ENCODE data around the gene TRNP1. TPM values are rescaled to one million over a fixed set of nuclear protein-coding genes. Genes with fewer than 3 reads are reported as not detected.

The TRNP1 gene
- total RNA-seq, 6 experiments from 2014 or later, result 2.0 to 24.8 (median 6.7) TPM

- peaks cover 0 to 34% (median 15%) of the 10 kb centered on the region in 4 donors for H3K4me1 ChIP-seq
- no peaks in the 10 kb centered on the region for H3K27me3 ChIP-seq
- no peaks in the 10 kb centered on the region for H3K36me3 ChIP-seq
- H3K27ac ChIP-seq, result no peak overlapping the region
- no peak for ATAC-seq
- intact Hi-C loops (cut with DNase I), result no loop called here
- 100% methylated on average over 2 of the region's 24 CpGs for WGBS (ENCODE audit: insufficient coverage, low coverage, low lambda C conversion rate, missing lambda C conversion rate)
- DNase-seq, result no peak
- no peaks in the 10 kb centered on the region for H3K9me3 ChIP-seq
- TF ChIP-seq POLR2A (IDR thresholded peaks at IDR 0.05), result no peak
- TF ChIP-seq, protein P1, sequence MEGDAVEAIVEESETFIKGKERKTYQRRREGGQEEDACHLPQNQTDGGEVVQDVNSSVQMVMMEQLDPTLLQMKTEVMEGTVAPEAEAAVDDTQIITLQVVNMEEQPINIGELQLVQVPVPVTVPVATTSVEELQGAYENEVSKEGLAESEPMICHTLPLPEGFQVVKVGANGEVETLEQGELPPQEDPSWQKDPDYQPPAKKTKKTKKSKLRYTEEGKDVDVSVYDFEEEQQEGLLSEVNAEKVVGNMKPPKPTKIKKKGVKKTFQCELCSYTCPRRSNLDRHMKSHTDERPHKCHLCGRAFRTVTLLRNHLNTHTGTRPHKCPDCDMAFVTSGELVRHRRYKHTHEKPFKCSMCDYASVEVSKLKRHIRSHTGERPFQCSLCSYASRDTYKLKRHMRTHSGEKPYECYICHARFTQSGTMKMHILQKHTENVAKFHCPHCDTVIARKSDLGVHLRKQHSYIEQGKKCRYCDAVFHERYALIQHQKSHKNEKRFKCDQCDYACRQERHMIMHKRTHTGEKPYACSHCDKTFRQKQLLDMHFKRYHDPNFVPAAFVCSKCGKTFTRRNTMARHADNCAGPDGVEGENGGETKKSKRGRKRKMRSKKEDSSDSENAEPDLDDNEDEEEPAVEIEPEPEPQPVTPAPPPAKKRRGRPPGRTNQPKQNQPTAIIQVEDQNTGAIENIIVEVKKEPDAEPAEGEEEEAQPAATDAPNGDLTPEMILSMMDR (IDR thresholded peaks at IDR 0.05), result no peak
- no peak overlapping the region for H3K4me3 ChIP-seq
Observed at GRCh38 chr1:26951821-26952497, 41.5 kb upstream of the TRNP1 start.

GRCh38 chr1:26953374-26953773, 40.1 kb upstream of the TRNP1 start:
- no peak for ATAC-seq
- no peak overlapping the region for H3K27ac ChIP-seq
- no peak overlapping the region for H3K4me3 ChIP-seq
- H3K4me1 ChIP-seq, result peaks cover 0 to 20% (median 8%) of the 10 kb centered on the region in 4 donors
- TF ChIP-seq, protein P1 (IDR thresholded peaks at IDR 0.05), result no peak
- no peak for TF ChIP-seq POLR2A (IDR thresholded peaks at IDR 0.05)
- H3K36me3 ChIP-seq, result no peaks in the 10 kb centered on the region
- H3K9me3 ChIP-seq, result no peaks in the 10 kb centered on the region
- no peak for DNase-seq
- no peaks in the 10 kb centered on the region for H3K27me3 ChIP-seq
- intact Hi-C loops (cut with DNase I), result no loop called here
- WGBS (ENCODE audit: insufficient coverage, low coverage, low lambda C conversion rate, missing lambda C conversion rate), result 94% methylated on average over 4 of the region's 5 CpGs

DNA sequence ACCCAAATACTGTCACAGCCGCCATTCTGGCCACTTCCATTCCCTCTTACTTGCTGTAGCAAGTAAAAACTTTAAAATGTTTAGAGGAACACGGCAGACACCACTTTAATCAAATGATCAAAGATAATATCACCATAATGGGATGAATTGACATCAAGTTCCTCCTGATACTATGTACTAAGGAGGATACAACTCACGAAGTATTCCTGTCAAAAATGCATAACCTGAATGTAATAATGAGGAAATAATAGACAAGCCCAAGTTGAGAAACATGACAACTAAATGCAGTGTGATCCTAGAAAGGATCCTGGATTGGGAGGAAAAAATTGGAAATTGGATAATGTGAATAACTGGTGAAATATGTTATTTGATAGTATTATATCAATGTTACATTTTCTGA, 37.2 kb upstream of the TRNP1 start:
- WGBS (ENCODE audit: insufficient coverage, low coverage, low lambda C conversion rate, missing lambda C conversion rate), result 92% methylated on average over 3 of the region's 3 CpGs
- intact Hi-C loops (cut with DNase I), result no loop called here

GRCh38 chr1:26957306-26957705, 36.2 kb upstream of the TRNP1 start:
- intact Hi-C loops (cut with DNase I), result no loop called here
- H3K9me3 ChIP-seq, result no peaks in the 10 kb centered on the region
- no peak overlapping the region for H3K27ac ChIP-seq
- 94% methylated on average over 3 of the region's 3 CpGs for WGBS (ENCODE audit: insufficient coverage, low coverage, low lambda C conversion rate, missing lambda C conversion rate)
- ATAC-seq (no peak), DNase-seq (no peak)
- no peaks in the 10 kb centered on the region for H3K36me3 ChIP-seq
- TF ChIP-seq, protein P1 (IDR thresholded peaks at IDR 0.05), result no peak
- TF ChIP-seq POLR2A (IDR thresholded peaks at IDR 0.05), result no peak
- H3K4me1 ChIP-seq, result peaks cover 0 to 6% (median 0%) of the 10 kb centered on the region in 4 donors
- H3K27me3 ChIP-seq, result no peaks in the 10 kb centered on the region
- H3K4me3 ChIP-seq, result no peak overlapping the region

More for the DNA sequence above, 37.2 kb upstream of the TRNP1 start:
- Histone ChIP-seq H3K4me1 (peaks cover 0 to 6% (median 0%) of the 10 kb centered on the region in 4 donors), H3K9me3 (no peaks in the 10 kb centered on the region), H3K36me3 (no peaks in the 10 kb centered on the region), H3K4me3 (no peak overlapping the region), H3K27me3 (no peaks in the 10 kb centered on the region), H3K27ac (no peak overlapping the region)
- TF ChIP-seq, protein P1 (IDR thresholded peaks at IDR 0.05), result no peak
- no peak for TF ChIP-seq POLR2A (IDR thresholded peaks at IDR 0.05)
- no peak for ATAC-seq
- no peak for DNase-seq

Data from right lobe of liver (tissue), 6 donors.